Keratinocyte (primary cell): ENCODE results near the gene KRT33A. TPM values are rescaled to one million over a fixed set of nuclear protein-coding genes. Genes with fewer than 3 reads are reported as not detected.

ENCODE experiments used
- DNase-seq: peaks from one replicate; pipeline ENCODE4 v3.0.0-alpha.2; 2011; ENCODE audit warnings: low read depth, missing footprints, low spot score
- FAIRE-seq: peaks from 2 replicates; lab custom pipeline; 2011; peaks lifted over from hg19 to GRCh38; lab: Jason Lieb, UNC
- H2AFZ ChIP-seq: 2 replicates; pipeline ENCODE4 v1.6.0; 2012; ENCODE audit warnings: low read length, control low read depth, inconsistent platforms; ENCODE audit not compliant: control insufficient read depth
- H3K27ac ChIP-seq: 2 replicates; pipeline ENCODE4 v1.5.1; 2011; ENCODE audit warnings: low read length; ENCODE audit not compliant: control insufficient read depth, insufficient read depth
- H3K27me3 ChIP-seq: 3 replicates; pipeline ENCODE4 v1.6.0; 2011; ENCODE audit warnings: low read length; ENCODE audit not compliant: control insufficient read depth, insufficient read depth; ENCODE audit errors: extremely low read depth
- H3K36me3 ChIP-seq, 2 experiments: 2 replicates in 1 of 2; 3 replicates in 1 of 2; pipeline ENCODE4 v1.5.1; 2011; ENCODE audit warnings: low read length in 2 of 2, mild to moderate bottlenecking in 1 of 2; ENCODE audit not compliant: control insufficient read depth in 2 of 2, insufficient read depth in 2 of 2; ENCODE audit errors: extremely low read depth in 1 of 2
- H3K4me1 ChIP-seq: 3 replicates; pipeline ENCODE4 v1.5.1; 2011; ENCODE audit warnings: low read length; ENCODE audit not compliant: control insufficient read depth, insufficient read depth; ENCODE audit errors: extremely low read depth
- H3K4me2 ChIP-seq: 3 replicates; pipeline ENCODE4 v1.6.0; 2011; ENCODE audit warnings: low read depth, low read length; ENCODE audit not compliant: control insufficient read depth, insufficient read depth; ENCODE audit errors: extremely low read depth
- H3K4me3 ChIP-seq, 3 experiments: fragments of 200-600 bp in 1 of 3; sonication (generic) in 1 of 3; 2 replicates in 2 of 3; 3 replicates in 1 of 3; pipeline ENCODE4 v1.5.1; 2011 to 2016; ENCODE audit warnings: low read length in 3 of 3, mild to moderate bottlenecking in 3 of 3, control low read depth in 2 of 3, inconsistent platforms in 1 of 3, low read depth in 1 of 3, mixed read lengths in 1 of 3, mixed run types in 1 of 3, moderate library complexity in 1 of 3; ENCODE audit not compliant: control insufficient read depth in 2 of 3, insufficient read depth in 2 of 3; ENCODE audit errors: extremely low read depth in 1 of 3
- H3K79me2 ChIP-seq: 2 replicates; pipeline ENCODE4 v1.6.0; 2012; ENCODE audit warnings: low read length; ENCODE audit not compliant: control insufficient read depth, insufficient read depth
- H3K9ac ChIP-seq: 3 replicates; pipeline ENCODE4 v1.6.0; 2011; ENCODE audit warnings: low read length; ENCODE audit not compliant: control insufficient read depth, insufficient read depth; ENCODE audit errors: extremely low read depth
- H3K9me1 ChIP-seq: 3 replicates; pipeline ENCODE4 v1.6.0; 2011; ENCODE audit warnings: low read length; ENCODE audit not compliant: control insufficient read depth, insufficient read depth; ENCODE audit errors: extremely low read depth
- H3K9me3 ChIP-seq: 2 replicates; pipeline ENCODE4 v1.5.1; 2012; ENCODE audit warnings: low read depth, low read length; ENCODE audit not compliant: control insufficient read depth
- H4K20me1 ChIP-seq: 3 replicates; pipeline ENCODE4 v1.6.0; 2011; ENCODE audit warnings: low read length; ENCODE audit not compliant: control insufficient read depth, insufficient read depth; ENCODE audit errors: extremely low read depth
- CTCF ChIP-seq, 3 experiments: IDR thresholded peaks in 1 of 3; conservative IDR thresholded peaks in 1 of 3; optimal IDR thresholded peaks in 1 of 3; 2 replicates in 2 of 3; 3 replicates in 1 of 3; pipeline versions ENCODE3 to v1.5.1; 2011; ENCODE audit warnings: low read length in 3 of 3, mild to moderate bottlenecking in 3 of 3, moderate library complexity in 2 of 3, control low read depth in 1 of 3, inconsistent platforms in 1 of 3; ENCODE audit not compliant: insufficient read depth in 2 of 3; ENCODE audit errors: extremely low read depth in 1 of 3
- EZH2 ChIP-seq: IDR thresholded peaks from one replicate; pipeline ENCODE4 v1.6.1; 2012; ENCODE audit warnings: inconsistent platforms, mild to moderate bottlenecking, low read length, moderate library complexity
- dilution Hi-C: fragments of 300-500 bp; cut with MboI; formaldehyde crosslinking; loops from one replicate; pipeline ENCODE4 v1.7.0; 2020; ENCODE audit warnings: low sequenced_read_pairs; ENCODE audit not compliant: extremely low pct_ligation_motif_present
- polyA plus RNA-seq, 5 experiments: library from polyadenylated mRNA; depleted of rRNA in 3 of 5; stranded (reverse) in 3 of 5; stranded (forward) in 1 of 5; unstranded in 1 of 5; fragments of >200 nt; gene quantifications; 1 replicate in 1 of 5; 2 replicates in 3 of 5; 3 replicates in 1 of 5; pipeline versions ENCODE4 v1.2.1 to v1.2.3, GENCODE V29; 2011 to 2012; ENCODE audit warnings: missing spikeins in 2 of 5, low read depth in 1 of 5, low replicate concordance in 1 of 5

KRT33A gene
- polyA plus RNA-seq, 1 donor (not counting 4 experiments of a cell fraction or from before 2014, with no cell fraction given) = not detected

GRCh38 chr17:41387670-41388069, 37.0 kb upstream of the KRT33A start:
- Histone ChIP-seq H4K20me1 (no peaks in the 10 kb centered on the region), H3K27me3 (no peaks in the 10 kb centered on the region), H3K9me1 (no peaks in the 10 kb centered on the region), H3K4me1 (peaks cover 13% of the 10 kb centered on the region), H3K9me3 (no peaks in the 10 kb centered on the region), H3K36me3 (no peaks in the 10 kb centered on the region), H3K27ac (no peak overlapping the region), H3K79me2 (no peaks in the 10 kb centered on the region), H2AFZ (no peak overlapping the region), H3K4me2 (no peak overlapping the region), H3K9ac (no peak overlapping the region), H3K4me3 (no peak overlapping the region)
- TF ChIP-seq EZH2 (no peak), CTCF (optimal IDR thresholded peaks at IDR 0.05 in 1 of 3, IDR thresholded peaks at IDR 0.05 in 1 of 3, conservative IDR thresholded peaks at IDR 0.05 in 1 of 3; ENCODE audit: extremely low read depth in 1 of 3, insufficient read depth in 2 of 3, low read length in 3 of 3) (no peak)
- DNase-seq (no peak), FAIRE-seq (no peak)
- dilution Hi-C loops = no loop called here

- H3K9me1 ChIP-seq = no peaks in the 10 kb centered on the region
- H2AFZ ChIP-seq = no peak overlapping the region
- no peak for DNase-seq
- no peak overlapping the region for H3K4me3 ChIP-seq
- H3K27me3 ChIP-seq = no peaks in the 10 kb centered on the region
- no peak overlapping the region for H3K4me2 ChIP-seq
- no peak overlapping the region for H3K9ac ChIP-seq
- no peaks in the 10 kb centered on the region for H3K79me2 ChIP-seq
- no peak for FAIRE-seq
- H3K4me1 ChIP-seq = peaks cover 5% of the 10 kb centered on the region
- H3K36me3 ChIP-seq = no peaks in the 10 kb centered on the region
- H3K9me3 ChIP-seq = no peaks in the 10 kb centered on the region
- no peak overlapping the region for H3K27ac ChIP-seq
- dilution Hi-C loops = no loop called here
- no peaks in the 10 kb centered on the region for H4K20me1 ChIP-seq
- TF ChIP-seq CTCF (optimal IDR thresholded peaks at IDR 0.05 in 1 of 3, IDR thresholded peaks at IDR 0.05 in 1 of 3, conservative IDR thresholded peaks at IDR 0.05 in 1 of 3; ENCODE audit: extremely low read depth in 1 of 3, insufficient read depth in 2 of 3, low read length in 3 of 3) (no peak), EZH2 (no peak)
Observed at GRCh38 chr17:41386227-41386626, 35.6 kb upstream of the KRT33A start.
